H1 (cell line): ENCODE results near the gene TLNRD1. TPM values are rescaled to one million over a fixed set of nuclear protein-coding genes. Genes with fewer than 3 reads are reported as not detected.

Experiments
- CTCF ChIA-PET: fragments of 300-600 bp; sonication (Branson Sonifier 250); formaldehyde crosslinking; loops from one replicate; lab custom pipeline; 2021; ENCODE audit not compliant: partially characterized antibody; lab: Charles Lee
- POLR2A ChIA-PET: fragments of 300-600 bp; sonication (Branson Sonifier 250); formaldehyde crosslinking; loops from one replicate; lab custom pipeline; 2021; ENCODE audit warnings: inconsistent platforms; ENCODE audit not compliant: partially characterized antibody; lab: Charles Lee
- DNase-seq, 2 experiments: peaks; one replicate each; pipeline versions ENCODE4 v3.0.0 to v3.0.0-alpha.2; 2010 to 2022; ENCODE audit warnings: low spot score in 2 of 2, low read depth in 1 of 2, mixed read lengths in 1 of 2
- FAIRE-seq: peaks from 2 replicates; lab custom pipeline; 2011; peaks lifted over from hg19 to GRCh38; lab: Jason Lieb, UNC
- H2AFZ ChIP-seq: 2 replicates; pipeline ENCODE4 v1.8.1; 2012; ENCODE audit warnings: low read length, inconsistent platforms
- H2AK5ac ChIP-seq: 2 replicates; pipeline ENCODE4 v1.6.1; 2013; ENCODE audit warnings: low read depth, low read length
- H2BK120ac ChIP-seq: replicated peaks from 2 replicates; pipeline ENCODE3; 2013; ENCODE audit warnings: low read depth, low read length, inconsistent platforms
- H2BK12ac ChIP-seq: 2 replicates; pipeline ENCODE4 v1.6.1; 2013; ENCODE audit warnings: low read depth, low read length
- H2BK15ac ChIP-seq: 2 replicates; pipeline ENCODE4 v1.6.1; 2013; ENCODE audit warnings: low read length
- H2BK20ac ChIP-seq: 2 replicates; pipeline ENCODE4 v1.6.1; 2013; ENCODE audit warnings: low read length
- H2BK5ac ChIP-seq: 2 replicates; pipeline ENCODE4 v1.6.1; 2013; ENCODE audit warnings: low read depth, low read length
- H3K14ac ChIP-seq: 2 replicates; pipeline ENCODE4 v1.6.1; 2013; ENCODE audit warnings: inconsistent platforms; ENCODE audit not compliant: insufficient read length
- H3K18ac ChIP-seq: 2 replicates; pipeline ENCODE4 v1.6.1; 2013; ENCODE audit warnings: low read length; ENCODE audit errors: extremely low read depth
- H3K23ac ChIP-seq: 2 replicates; pipeline ENCODE4 v1.6.1; 2013; ENCODE audit warnings: inconsistent platforms; ENCODE audit not compliant: insufficient read length
- H3K23me2 ChIP-seq: 2 replicates; pipeline ENCODE4 v1.6.1; 2013; ENCODE audit warnings: low read depth, low read length
- H3K27ac ChIP-seq: 2 replicates; pipeline ENCODE4 v1.6.1; 2011; ENCODE audit warnings: low read depth, low read length, inconsistent platforms
- H3K27me3 ChIP-seq, 4 experiments: replicated peaks in 1 of 4; 1 replicate in 1 of 4; 2 replicates in 3 of 4; pipeline versions ENCODE4 v1.6.1 to v1.8.1; 2011 to 2013; ENCODE audit warnings: low read length in 3 of 4, mild to moderate bottlenecking in 3 of 4, inconsistent platforms in 2 of 4, mixed read lengths in 2 of 4, moderate library complexity in 1 of 4; ENCODE audit not compliant: control insufficient read depth in 3 of 4, insufficient read depth in 3 of 4; ENCODE audit errors: extremely low read depth in 1 of 4
- H3K36me3 ChIP-seq, 4 experiments: 2 replicates each; pipeline versions ENCODE4 v1.6.1 to v1.8.1; 2011 to 2013; ENCODE audit warnings: mild to moderate bottlenecking in 4 of 4, low read length in 3 of 4, moderate library complexity in 2 of 4, control low read depth in 1 of 4, inconsistent platforms in 1 of 4; ENCODE audit not compliant: insufficient read depth in 4 of 4, control insufficient read depth in 2 of 4
- H3K4ac ChIP-seq: replicated peaks from 2 replicates; pipeline ENCODE3; 2013; ENCODE audit warnings: low read length, low read depth, mixed read lengths, inconsistent platforms; ENCODE audit not compliant: insufficient read length
- H3K4me1 ChIP-seq, 4 experiments: replicated peaks in 1 of 4; 1 replicate in 1 of 4; 2 replicates in 3 of 4; pipeline versions ENCODE4 v1.6.1 to v1.8.1; 2011 to 2013; ENCODE audit warnings: low read length in 3 of 4, inconsistent platforms in 2 of 4, mixed read lengths in 1 of 4; ENCODE audit not compliant: insufficient read depth in 4 of 4, control insufficient read depth in 3 of 4
- H3K4me2 ChIP-seq, 2 experiments: 2 replicates each; pipeline versions ENCODE4 v1.6.1 to v1.8.1; 2011 to 2013; ENCODE audit warnings: low read depth in 2 of 2, low read length in 2 of 2, control low read depth in 1 of 2, inconsistent platforms in 1 of 2, mild to moderate bottlenecking in 1 of 2; ENCODE audit not compliant: insufficient read depth in 1 of 2
- H3K4me3 ChIP-seq, 4 experiments: fragments of 200-600, 300-600 bp in 1 of 4; sonication (generic), shearing (Covaris generic), sonication (Bioruptor Twin) in 1 of 4; 2 replicates each; pipeline versions ENCODE4 v1.5.1 to v1.8.1; 2011 to 2016; ENCODE audit warnings: low read length in 4 of 4, low read depth in 3 of 4, control low read depth in 2 of 4, inconsistent platforms in 2 of 4, mild to moderate bottlenecking in 2 of 4, mixed read lengths in 1 of 4, moderate library complexity in 1 of 4; ENCODE audit not compliant: insufficient read depth in 2 of 4; ENCODE audit errors: extremely low read depth in 1 of 4
- H3K56ac ChIP-seq: replicated peaks from 2 replicates; pipeline ENCODE3; 2013; ENCODE audit warnings: low read depth, mild to moderate bottlenecking, mixed read lengths, low read length, inconsistent platforms; ENCODE audit not compliant: insufficient read length
- H3K79me1 ChIP-seq: 2 replicates; pipeline ENCODE4 v1.6.1; 2013; ENCODE audit warnings: low read depth, low read length, control low read depth
- H3K79me2 ChIP-seq, 2 experiments: 2 replicates each; pipeline versions ENCODE4 v1.6.1 to v1.8.1; 2012 to 2013; ENCODE audit warnings: low read length in 2 of 2, mild to moderate bottlenecking in 2 of 2, inconsistent platforms in 1 of 2; ENCODE audit not compliant: insufficient read depth in 2 of 2, control insufficient read depth in 1 of 2
- H3K9ac ChIP-seq, 4 experiments: replicated peaks in 1 of 4; 1 replicate in 1 of 4; 2 replicates in 3 of 4; pipeline versions ENCODE4 v1.6.1 to v1.8.1; 2011 to 2013; ENCODE audit warnings: low read depth in 3 of 4, low read length in 3 of 4, control low read depth in 2 of 4, mild to moderate bottlenecking in 2 of 4, moderate library complexity in 2 of 4, inconsistent platforms in 1 of 4; ENCODE audit errors: extremely low read depth in 1 of 4
- H3K9me3 ChIP-seq, 2 experiments: 2 replicates each; pipeline versions ENCODE4 v1.6.1 to v1.8.1; 2012 to 2013; ENCODE audit warnings: mild to moderate bottlenecking in 2 of 2, moderate library complexity in 2 of 2, control low read depth in 1 of 2, inconsistent platforms in 1 of 2, low read depth in 1 of 2, low read length in 1 of 2, mixed read lengths in 1 of 2; ENCODE audit not compliant: insufficient read depth in 2 of 2
- H4K20me1 ChIP-seq, 2 experiments: replicated peaks in 1 of 2; 2 replicates each; pipeline versions ENCODE3 to v1.8.1; 2011 to 2013; ENCODE audit warnings: inconsistent platforms in 2 of 2, low read length in 2 of 2, mild to moderate bottlenecking in 1 of 2; ENCODE audit not compliant: insufficient read depth in 2 of 2, control insufficient read depth in 1 of 2
- H4K5ac ChIP-seq: 2 replicates; pipeline ENCODE4 v1.6.1; 2013; ENCODE audit warnings: low read length, low read depth, mixed read lengths, inconsistent platforms; ENCODE audit not compliant: insufficient read length
- H4K8ac ChIP-seq: 2 replicates; pipeline ENCODE4 v1.8.0; 2013; ENCODE audit warnings: mild to moderate bottlenecking, moderate library complexity, low read length, inconsistent platforms; ENCODE audit not compliant: insufficient read depth; ENCODE audit errors: extremely low read depth
- H4K91ac ChIP-seq: replicated peaks from 2 replicates; pipeline ENCODE3; 2013; ENCODE audit warnings: low read length, mixed read lengths, inconsistent platforms; ENCODE audit not compliant: insufficient read length
- BRCA1 ChIP-seq: IDR thresholded peaks from 2 replicates; pipeline ENCODE4 v1.6.1; 2012; ENCODE audit warnings: low read depth, low read length, improper control_type of control experiment
- KDM1A ChIP-seq: fragments of 200-600, 300-600 bp; sonication (generic); IDR thresholded peaks from 2 replicates; pipeline ENCODE4 v1.7.1; 2016; ENCODE audit warnings: mild to moderate bottlenecking, low read length, borderline replicate concordance
- RAD21 ChIP-seq, 2 experiments: IDR thresholded peaks in 1 of 2; conservative IDR thresholded peaks in 1 of 2; 2 replicates each; pipeline ENCODE4 v1.6.1; 2011; ENCODE audit warnings: low read depth in 2 of 2, low read length in 2 of 2, improper control_type of control experiment in 1 of 2, inconsistent platforms in 1 of 2, mild to moderate bottlenecking in 1 of 2, moderate library complexity in 1 of 2
- SP4 ChIP-seq: IDR thresholded peaks from 2 replicates; pipeline ENCODE4 v1.6.1; 2012; ENCODE audit warnings: low read length, inconsistent platforms
- TAF7 ChIP-seq: optimal IDR thresholded peaks from 2 replicates; pipeline ENCODE3; 2011; ENCODE audit warnings: low read depth, mild to moderate bottlenecking, inconsistent platforms, low read length, moderate library complexity, borderline replicate concordance
- TEAD4 ChIP-seq: IDR thresholded peaks from 2 replicates; pipeline ENCODE4 v1.6.1; 2012; ENCODE audit warnings: low read depth, low read length, inconsistent platforms, mixed read lengths
- ZNF274 ChIP-seq: IDR thresholded peaks from 2 replicates; pipeline ENCODE4 v1.7.0; 2012; ENCODE audit warnings: low read length, borderline replicate concordance; ENCODE audit errors: extremely low read depth
- WGBS, 2 experiments: shearing (Covaris generic) in 1 of 2; methylation state at CpG; one replicate each; pipeline versions ENCODE4 v1.1.6 to v1.1.7; 2013 to 2015; ENCODE audit warnings: low lambda C conversion rate in 2 of 2, mixed read lengths in 2 of 2, inconsistent platforms in 1 of 2, low coverage in 1 of 2, missing lambda C conversion rate in 1 of 2; ENCODE audit not compliant: insufficient replicate concordance in 2 of 2, insufficient coverage in 1 of 2, insufficient read length in 1 of 2; ENCODE audit errors: extremely low coverage in 1 of 2, missing lambda C conversion rate in 1 of 2; 5-methylcytosine and 5-hydroxymethylcytosine counted together
- polyA plus RNA-seq, 7 experiments: library from polyadenylated mRNA; depleted of rRNA in 3 of 7; stranded (reverse) in 5 of 7; unstranded in 2 of 7; fragments of >200 nt in 5 of 7; fragments of 200-250 nt in 2 of 7; gene quantifications; 1 replicate in 5 of 7; 2 replicates in 1 of 7; 4 replicates in 1 of 7; pipeline versions ENCODE4 v1.2.1 to v1.2.3, GENCODE V29; 2011 to 2013; ENCODE audit warnings: missing spikeins in 2 of 7, mixed read lengths in 2 of 7
- total RNA-seq: library from RNA; stranded (reverse); fragmentation: NEBNext Ultra II Directional; extraction: Animal tissue kit (Norgen Biotek cat#: 25700); gene quantifications from 2 replicates; pipeline ENCODE4 v1.2.1, GENCODE V29; 2021

TLNRD1 gene
- total and polyA plus RNA-seq, 2 of the 8 experiments (the other 6 are each of a cell fraction or from before 2014, with no cell fraction given), result 12.2 to 20.5 TPM

DNA sequence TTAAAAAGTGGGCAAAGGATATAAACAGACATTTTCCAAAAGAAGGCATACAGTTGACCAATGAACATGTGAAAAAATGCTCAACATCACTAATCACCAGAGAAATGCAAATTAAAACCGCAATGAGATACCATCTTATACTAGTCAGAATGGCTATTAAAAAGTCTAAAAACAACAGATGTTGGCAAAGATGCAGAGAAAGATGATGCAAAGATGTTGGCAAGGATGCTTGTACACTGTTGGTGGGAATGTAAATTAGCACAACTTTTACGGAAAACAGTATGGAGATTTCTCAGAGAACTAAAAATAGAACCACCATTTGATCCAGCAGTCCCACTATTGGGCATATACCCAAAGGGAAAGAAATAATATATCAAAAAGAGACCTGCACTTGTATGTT is 53.5 kb downstream of the TLNRD1 start:
- no peak overlapping the region for H3K56ac ChIP-seq
- ChIA-PET CTCF (no interaction called here), POLR2A (no interaction called here)
- no peak overlapping the region for H4K5ac ChIP-seq
- H3K36me3 ChIP-seq, result no peaks in the 10 kb centered on the region
- H2BK12ac ChIP-seq, result no peak overlapping the region
- no peak overlapping the region for H3K4ac ChIP-seq
- FAIRE-seq (no peak), DNase-seq (no peak)
- no peaks in the 10 kb centered on the region for H3K27me3 ChIP-seq
- no peak overlapping the region for H3K4me2 ChIP-seq
- no peaks in the 10 kb centered on the region for H3K23me2 ChIP-seq
- no peak overlapping the region for H2AFZ ChIP-seq
- no peak overlapping the region for H2BK20ac ChIP-seq
- no peak overlapping the region for H3K4me3 ChIP-seq
- H3K14ac ChIP-seq, result no peak overlapping the region
- H2BK5ac ChIP-seq, result no peak overlapping the region
- no peak overlapping the region for H3K18ac ChIP-seq
- no peak overlapping the region for H4K8ac ChIP-seq
- H2AK5ac ChIP-seq, result no peak overlapping the region
- H3K9ac ChIP-seq, result no peak overlapping the region
- H3K23ac ChIP-seq, result no peak overlapping the region
- H2BK120ac ChIP-seq, result no peak overlapping the region
- H3K27ac ChIP-seq, result no peak overlapping the region
- TF ChIP-seq TEAD4, result no peak
- TF ChIP-seq KDM1A, result no peak
- no peak for TF ChIP-seq RAD21 (IDR thresholded peaks at IDR 0.05 in 1 of 2, conservative IDR thresholded peaks at IDR 0.05 in 1 of 2; ENCODE audit: low read depth in 2 of 2, low read length in 2 of 2)
- TF ChIP-seq TAF7, result no peak
- no peak for TF ChIP-seq ZNF274
- TF ChIP-seq BRCA1, result no peak
- TF ChIP-seq SP4, result no peak
- no peaks in the 10 kb centered on the region for H3K79me1 ChIP-seq
- H3K9me3 ChIP-seq, result no peaks in the 10 kb centered on the region
- H3K4me1 ChIP-seq, result no peaks in the 10 kb centered on the region
- no peaks in the 10 kb centered on the region for H3K79me2 ChIP-seq
- no peak overlapping the region for H4K91ac ChIP-seq
- WGBS, 2 experiments, result 93% methylated on average over 2 of the region's 2 CpGs; no CpG with 5 or more reads in 1 of the 2 experiments
- H2BK15ac ChIP-seq, result no peak overlapping the region
- no peaks in the 10 kb centered on the region for H4K20me1 ChIP-seq
